ENCODE data around the gene EPHA2. TPM values are rescaled to one million over a fixed set of nuclear protein-coding genes. Genes with fewer than 3 reads are reported as not detected.

The EPHA2 gene
- total RNA-seq, 4 donors from 2014 or later = 30.0 to 66.9 (median 35.9) TPM

- Histone ChIP-seq H3K9me3 (no peaks in the 10 kb centered on the region), H3K4me1 (peaks cover 4 to 52% (median 41%) of the 10 kb centered on the region in 4 donors), H3K4me3 (no peak overlapping the region), H3K27ac (peak overlapping the region; percentile 27 to 98 (median 82)), H3K27me3 (no peaks in the 10 kb centered on the region), H3K36me3 (no peaks in the 10 kb centered on the region)
- 68 to 74% methylated on average over 7 to 9 of the region's 9 CpGs for WGBS, 2 donors
- DNase-seq (ENCODE audit: low spot score in 2 of 2) = no peak
- TF ChIP-seq EP300 (IDR thresholded peaks at IDR 0.05) (no peak), POLR2A (IDR thresholded peaks at IDR 0.05) (no peak), CTCF (IDR thresholded peaks at IDR 0.05) (no peak)
These were observed 18.5 kb upstream of the EPHA2 start for GRCh38 chr1:16174261-16174868.

- DNase-seq (ENCODE audit: low spot score in 2 of 2) = no peak
- 50 to 73% methylated on average over 8 to 12 of the region's 12 CpGs for WGBS, 2 donors
- Histone ChIP-seq H3K27ac (peak overlapping the region in 3 of 4 donors; percentile 66 to 98 (median 88)), H3K36me3 (no peaks in the 10 kb centered on the region), H3K4me1 (peaks cover 4 to 49% (median 43%) of the 10 kb centered on the region in 4 donors), H3K27me3 (no peaks in the 10 kb centered on the region), H3K4me3 (no peak overlapping the region), H3K9me3 (no peaks in the 10 kb centered on the region)
- TF ChIP-seq CTCF (IDR thresholded peaks at IDR 0.05) (no peak), EP300 (IDR thresholded peaks at IDR 0.05) (no peak), POLR2A (IDR thresholded peaks at IDR 0.05) (no peak)
These were observed 17.8 kb upstream of the EPHA2 start for GRCh38 chr1:16173447-16174260.

- TF ChIP-seq CTCF (IDR thresholded peaks at IDR 0.05) (no peak), POLR2A (IDR thresholded peaks at IDR 0.05) (no peak), EP300 (IDR thresholded peaks at IDR 0.05) (no peak)
- H3K4me1 ChIP-seq = peaks cover 4 to 52% (median 45%) of the 10 kb centered on the region in 4 donors
- H3K9me3 ChIP-seq = no peaks in the 10 kb centered on the region
- peaks cover 0 to 1% of the 10 kb centered on the region in 2 donors for H3K27me3 ChIP-seq
- H3K4me3 ChIP-seq = no peak overlapping the region
- 73 to 87% methylated on average over 14 of the region's 14 CpGs for WGBS, 2 donors
- no peaks in the 10 kb centered on the region for H3K36me3 ChIP-seq
- no peak for DNase-seq (ENCODE audit: low spot score in 2 of 2)
- H3K27ac ChIP-seq = peak overlapping the region in 3 of 4 donors; percentile 30 to 88 (median 66)
These were observed 17.1 kb upstream of the EPHA2 start for GRCh38 chr1:16172964-16173446.

- WGBS, 2 donors = 88 to 91% methylated on average over 15 of the region's 15 CpGs
- Histone ChIP-seq H3K36me3 (no peaks in the 10 kb centered on the region), H3K9me3 (no peaks in the 10 kb centered on the region), H3K4me3 (no peak overlapping the region), H3K4me1 (peaks cover 4 to 55% (median 49%) of the 10 kb centered on the region in 4 donors), H3K27ac (no peak overlapping the region), H3K27me3 (peaks cover 0 to 6% of the 10 kb centered on the region in 2 donors)
- no peak for DNase-seq (ENCODE audit: low spot score in 2 of 2)
- TF ChIP-seq POLR2A (IDR thresholded peaks at IDR 0.05) (no peak), EP300 (IDR thresholded peaks at IDR 0.05) (no peak)
These were observed 16.5 kb upstream of the EPHA2 start for GRCh38 chr1:16172218-16172830.

GRCh38 chr1:16171314-16172151 is 15.7 kb upstream of the EPHA2 start:
- DNase-seq (ENCODE audit: low spot score in 2 of 2) = no peak
- no peak overlapping the region for H3K27ac ChIP-seq
- TF ChIP-seq CTCF (IDR thresholded peaks at IDR 0.05) (no peak), POLR2A (IDR thresholded peaks at IDR 0.05) (no peak), EP300 (IDR thresholded peaks at IDR 0.05) (no peak)
- no peaks in the 10 kb centered on the region for H3K36me3 ChIP-seq
- no peak overlapping the region for H3K4me3 ChIP-seq
- H3K27me3 ChIP-seq = peaks cover 0 to 6% of the 10 kb centered on the region in 2 donors
- no peaks in the 10 kb centered on the region for H3K9me3 ChIP-seq
- peaks cover 4 to 47% (median 44%) of the 10 kb centered on the region in 4 donors for H3K4me1 ChIP-seq
- WGBS, 2 donors = 77 to 86% methylated on average over 6 to 18 of the region's 19 CpGs

Data from tibial nerve (tissue), 4 donors.